SK-N-SH treated with all-trans-retinoic acid at 6 μM for 48 hours (cell line): ENCODE measurements around the gene MUC20.
"Not testable (repeated sequence)": the region's sequence is repeated elsewhere in the genome, so short reads cannot be mapped to it uniquely, and the experiment has no call there.

Experiments used
- ATAC-seq: fragments of 200-7000 bp; cut with Tn5 transposase; 3 replicates; pipeline ENCODE4 v1.9.1; 2020; ENCODE audit warnings: mild to moderate bottlenecking, moderate library complexity
- BACH2 ChIP-seq: fragments of 250-450 bp; sonication (Bioruptor Pico); IDR thresholded peaks from 2 replicates; pipeline ENCODE4 v1.9.0; 2021; ENCODE audit warnings: mild to moderate bottlenecking, borderline replicate concordance
- CSDC2 ChIP-seq: fragments of 250-450 bp; sonication (Bioruptor Pico); IDR thresholded peaks from 2 replicates; pipeline ENCODE4 v1.5.0; 2020; ENCODE audit warnings: mild to moderate bottlenecking, moderate library complexity
- ESRRG ChIP-seq: fragments of 250-450 bp; sonication (Bioruptor Pico); IDR thresholded peaks from 2 replicates; pipeline ENCODE4 v1.6.1; 2021; ENCODE audit warnings: mild to moderate bottlenecking
- GLIS3 ChIP-seq: fragments of 250-450 bp; sonication (Bioruptor Pico); IDR thresholded peaks from 2 replicates; pipeline ENCODE4 v1.5.0; 2020; ENCODE audit warnings: mild to moderate bottlenecking, moderate library complexity
- OSR1 ChIP-seq: fragments of 250-450 bp; sonication (Bioruptor Pico); IDR thresholded peaks from 2 replicates; pipeline ENCODE4 v1.8.0; 2022; ENCODE audit warnings: moderate library complexity, mild to moderate bottlenecking, inconsistent platforms
- PATZ1 ChIP-seq: fragments of 250-450 bp; sonication (Bioruptor Pico); IDR thresholded peaks from 2 replicates; pipeline ENCODE4 v1.8.0; 2020; ENCODE audit warnings: mild to moderate bottlenecking, moderate library complexity, borderline replicate concordance
- POU6F1 ChIP-seq: fragments of 250-450 bp; sonication (Bioruptor Pico); IDR thresholded peaks from 2 replicates; pipeline ENCODE4 v1.8.0; 2021; ENCODE audit warnings: low read depth, mild to moderate bottlenecking, moderate library complexity, borderline replicate concordance
- PPARA ChIP-seq: fragments of 250-450 bp; sonication (Bioruptor Pico); IDR thresholded peaks from 2 replicates; pipeline ENCODE4 v1.5.0; 2020; ENCODE audit warnings: mild to moderate bottlenecking, borderline replicate concordance
- RARB ChIP-seq: fragments of 250-450 bp; sonication (Bioruptor Pico); IDR thresholded peaks from 2 replicates; pipeline ENCODE4 v1.8.0; 2021; ENCODE audit warnings: mild to moderate bottlenecking, moderate library complexity
- SNAI2 ChIP-seq: fragments of 250-450 bp; sonication (Bioruptor Pico); IDR thresholded peaks from 2 replicates; pipeline ENCODE4 v1.5.0; 2020; ENCODE audit warnings: mild to moderate bottlenecking, moderate library complexity
- TCF4 ChIP-seq: fragments of 250-450 bp; sonication (Bioruptor Pico); IDR thresholded peaks from 2 replicates; pipeline ENCODE4 v1.8.0; 2021; ENCODE audit warnings: mild to moderate bottlenecking, moderate library complexity, borderline replicate concordance
- TOX ChIP-seq: fragments of 250-450 bp; sonication (Bioruptor Pico); IDR thresholded peaks from 2 replicates; pipeline ENCODE4 v1.8.0; 2021; ENCODE audit warnings: mild to moderate bottlenecking, moderate library complexity, borderline replicate concordance
- ZC3H10 ChIP-seq: fragments of 250-450 bp; sonication (Bioruptor Pico); IDR thresholded peaks from 2 replicates; pipeline ENCODE4 v1.5.1; 2021; ENCODE audit warnings: mild to moderate bottlenecking, moderate library complexity
- ZFP30 ChIP-seq: fragments of 450-650 bp; formaldehyde crosslinking; IDR thresholded peaks from 2 replicates; pipeline ENCODE4 v1.5.0; 2022; ENCODE audit warnings: mild to moderate bottlenecking, moderate library complexity
- ZNF565 ChIP-seq: fragments of 450-650 bp; formaldehyde crosslinking; conservative IDR thresholded peaks from 2 replicates; pipeline ENCODE4 v1.5.0; 2020; ENCODE audit warnings: low read depth, mild to moderate bottlenecking, moderate library complexity
- ZNF70 ChIP-seq: fragments of 450-650 bp; formaldehyde crosslinking; IDR thresholded peaks from 2 replicates; pipeline ENCODE4 v1.5.0; 2020; ENCODE audit warnings: mild to moderate bottlenecking, moderate library complexity
- ZNF8 ChIP-seq: fragments of 450-650 bp; formaldehyde crosslinking; IDR thresholded peaks from 2 replicates; pipeline ENCODE4 v1.5.0; 2020; ENCODE audit warnings: mild to moderate bottlenecking, moderate library complexity
- TF ChIP-seq, protein P1 (sequence below): fragments of 250-450 bp; sonication (Bioruptor Pico); IDR thresholded peaks from 2 replicates; pipeline ENCODE4 v1.5.1; 2020; ENCODE audit warnings: low read depth, mild to moderate bottlenecking, moderate library complexity
- TF ChIP-seq, protein P2 (sequence below): fragments of 250-450 bp; sonication (Bioruptor Pico); IDR thresholded peaks from 2 replicates; pipeline ENCODE4 v1.5.1; 2021; ENCODE audit warnings: mild to moderate bottlenecking, moderate library complexity

MUC20 gene

DNA sequence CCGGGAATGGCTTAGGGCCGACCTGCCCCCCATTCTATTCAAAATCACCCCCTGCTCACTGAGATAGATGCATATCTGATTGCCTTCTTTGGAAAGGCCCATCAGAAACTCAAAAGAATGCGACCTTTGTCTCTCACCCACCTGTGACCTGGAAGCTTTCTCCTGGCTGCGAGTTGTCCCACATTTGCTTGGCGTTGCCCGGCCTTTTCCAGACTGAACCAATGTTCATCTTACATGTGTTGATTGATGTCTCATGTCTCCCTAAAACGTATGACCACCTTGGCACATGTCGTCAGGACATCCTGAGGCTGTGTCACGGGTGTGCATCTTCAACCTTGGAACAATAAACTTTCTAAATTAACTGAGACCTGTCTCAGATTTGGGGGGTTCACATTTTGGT, 3.4 kb upstream of the MUC20 start (continued):
- TF ChIP-seq SNAI2 (CRISPR knock-in tag) (no peak), TCF4 (CRISPR knock-in tag) (no peak)
- TF ChIP-seq, protein P1, sequence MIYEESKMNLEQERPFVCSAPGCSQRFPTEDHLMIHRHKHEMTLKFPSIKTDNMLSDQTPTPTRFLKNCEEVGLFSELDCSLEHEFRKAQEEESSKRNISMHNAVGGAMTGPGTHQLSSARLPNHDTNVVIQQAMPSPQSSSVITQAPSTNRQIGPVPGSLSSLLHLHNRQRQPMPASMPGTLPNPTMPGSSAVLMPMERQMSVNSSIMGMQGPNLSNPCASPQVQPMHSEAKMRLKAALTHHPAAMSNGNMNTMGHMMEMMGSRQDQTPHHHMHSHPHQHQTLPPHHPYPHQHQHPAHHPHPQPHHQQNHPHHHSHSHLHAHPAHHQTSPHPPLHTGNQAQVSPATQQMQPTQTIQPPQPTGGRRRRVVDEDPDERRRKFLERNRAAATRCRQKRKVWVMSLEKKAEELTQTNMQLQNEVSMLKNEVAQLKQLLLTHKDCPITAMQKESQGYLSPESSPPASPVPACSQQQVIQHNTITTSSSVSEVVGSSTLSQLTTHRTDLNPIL (CRISPR knock-in tag): no peak

- TF ChIP-seq ZC3H10 (no peak), PPARA (no peak), CSDC2 (CRISPR knock-in tag) (no peak), PATZ1 (no peak), ZNF70 (CRISPR knock-in tag) (no peak), ZFP30 (CRISPR knock-in tag) (no peak), BACH2 (no peak)
- TF ChIP-seq, protein P1 (CRISPR knock-in tag): no peak
- TF ChIP-seq, protein P2, sequence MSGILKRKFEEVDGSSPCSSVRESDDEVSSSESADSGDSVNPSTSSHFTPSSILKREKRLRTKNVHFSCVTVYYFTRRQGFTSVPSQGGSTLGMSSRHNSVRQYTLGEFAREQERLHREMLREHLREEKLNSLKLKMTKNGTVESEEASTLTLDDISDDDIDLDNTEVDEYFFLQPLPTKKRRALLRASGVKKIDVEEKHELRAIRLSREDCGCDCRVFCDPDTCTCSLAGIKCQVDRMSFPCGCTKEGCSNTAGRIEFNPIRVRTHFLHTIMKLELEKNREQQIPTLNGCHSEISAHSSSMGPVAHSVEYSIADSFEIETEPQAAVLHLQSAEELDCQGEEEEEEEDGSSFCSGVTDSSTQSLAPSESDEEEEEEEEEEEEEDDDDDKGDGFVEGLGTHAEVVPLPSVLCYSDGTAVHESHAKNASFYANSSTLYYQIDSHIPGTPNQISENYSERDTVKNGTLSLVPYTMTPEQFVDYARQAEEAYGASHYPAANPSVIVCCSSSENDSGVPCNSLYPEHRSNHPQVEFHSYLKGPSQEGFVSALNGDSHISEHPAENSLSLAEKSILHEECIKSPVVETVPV: no peak
- ATAC-seq: no peak
Measured at GRCh38 chr3:195717852-195718476, 2.8 kb upstream of the MUC20 start.

GRCh38 chr3:195718477-195718984, 2.2 kb upstream of the MUC20 start:
- no peak for ATAC-seq
- TF ChIP-seq TCF4 (CRISPR knock-in tag) (no peak), GLIS3 (CRISPR knock-in tag) (no peak), PATZ1 (no peak), BACH2 (no peak), PPARA (no peak), OSR1 (CRISPR knock-in tag) (no peak), SNAI2 (CRISPR knock-in tag) (no peak), POU6F1 (CRISPR knock-in tag) (no peak), ZNF565 (CRISPR knock-in tag) (no peak), ZNF8 (CRISPR knock-in tag) (no peak), ESRRG (no peak), ZNF70 (CRISPR knock-in tag) (no peak), TOX (CRISPR knock-in tag) (no peak), ZC3H10 (no peak), CSDC2 (CRISPR knock-in tag) (no peak), RARB (CRISPR knock-in tag) (no peak)
- TF ChIP-seq, protein P2: no peak
- TF ChIP-seq, protein P1 (CRISPR knock-in tag): no peak

DNA sequence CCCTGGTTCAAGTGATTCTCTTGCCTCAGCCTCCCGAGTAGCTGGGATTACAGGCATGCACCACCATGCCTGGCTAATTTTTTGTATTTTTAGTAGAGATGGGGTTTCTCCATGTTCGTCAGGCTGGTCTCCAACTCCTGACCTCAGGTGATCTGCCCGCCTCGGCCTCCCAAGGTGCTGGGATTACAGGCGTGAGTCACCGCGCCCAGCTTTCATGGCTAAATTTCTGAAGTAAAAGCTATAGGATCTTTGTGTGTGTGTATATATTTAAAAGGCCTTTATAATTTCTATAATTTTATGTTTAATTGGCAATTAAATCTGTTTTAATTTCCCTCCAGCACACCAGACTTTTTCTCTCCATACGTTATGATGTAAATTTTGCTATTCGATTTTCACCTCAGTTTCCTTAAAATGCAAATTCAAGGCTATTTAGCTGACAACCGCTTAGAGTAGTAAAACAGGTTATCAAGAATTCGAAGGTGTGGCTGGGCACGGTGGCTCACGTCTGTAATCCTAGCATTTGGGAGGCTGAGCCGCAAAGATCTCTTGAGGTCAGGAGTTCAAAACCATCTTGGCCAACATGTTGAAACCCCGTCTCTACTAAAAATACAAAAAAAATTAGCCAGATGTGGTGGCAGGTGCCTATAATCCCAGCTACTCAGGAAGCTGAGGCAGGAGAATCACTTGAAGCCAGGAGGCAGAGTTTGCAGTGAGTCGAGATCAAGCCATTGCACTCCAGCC, 1.1 kb upstream of the MUC20 start:
- not testable (repeated sequence) for ATAC-seq

DNA sequence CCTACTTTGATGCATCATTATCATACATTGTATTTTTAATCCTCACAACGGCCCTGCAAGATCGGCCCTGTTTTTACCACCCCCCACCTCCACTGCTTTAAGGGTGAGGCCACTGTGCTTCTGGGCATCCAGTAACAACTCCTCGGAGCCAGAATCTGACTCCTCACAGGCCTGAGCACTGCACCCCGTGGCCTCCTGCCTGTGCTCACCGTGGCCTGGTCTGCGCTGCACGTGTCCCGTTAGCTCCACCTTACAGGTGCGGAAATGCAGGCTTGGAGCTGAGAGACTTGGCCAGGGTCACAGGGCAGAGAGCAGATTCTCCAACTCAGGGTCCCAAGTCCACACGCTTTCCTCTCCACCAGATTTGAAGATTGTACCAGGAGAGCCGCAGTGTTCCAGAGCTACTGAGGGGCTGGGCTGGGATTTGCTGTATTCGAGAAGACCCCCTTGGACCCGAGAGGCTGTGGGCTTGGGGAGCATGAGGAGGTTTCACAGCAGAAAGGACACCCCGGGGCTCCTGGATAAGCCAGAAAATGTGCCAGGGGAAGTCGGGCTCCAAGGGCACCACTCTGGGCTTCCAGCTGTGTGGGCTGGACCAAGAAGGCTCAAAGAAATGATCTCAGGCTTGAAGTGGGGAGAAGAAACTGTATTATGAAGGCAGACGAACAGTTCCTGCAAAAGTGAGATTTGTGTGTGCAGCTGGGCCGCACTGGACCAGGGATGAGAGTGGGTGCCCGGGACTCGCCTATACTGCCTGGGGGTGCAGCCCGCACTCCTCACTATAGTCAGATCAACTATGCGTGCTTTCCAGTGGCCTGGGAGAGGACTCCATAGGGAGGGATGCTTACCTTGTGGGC, 1.6 kb downstream of the MUC20 start:
- not testable (repeated sequence) for ATAC-seq
